GF-D8 (cell line): ENCODE results near the gene NKAPD1.
"Not testable (repeated sequence)": the region's sequence is repeated elsewhere in the genome, so short reads cannot be mapped to it uniquely, and the experiment has no call there.

Experiments
- DNase-seq: peaks from one replicate; lab custom pipeline; 2025; lab: John Stamatoyannopoulos, UW

The NKAPD1 gene

GRCh38 chr11:112086422-112087191 is 12.5 kb downstream of the NKAPD1 start, which contains the start of the genes SDHD and TIMM8B:
TSS of gene SDHD (plus strand) at chr11:112086873. CDS start at chr11:112086908, 35 bp downstream.
TSS of gene TIMM8B (minus strand) at chr11:112086756. CDS start at chr11:112086723, 33 bp downstream.
- DNase-seq, result peak; percentile 100

- no peak for DNase-seq
Measured at GRCh38 chr11:112087212-112087611, 13.1 kb downstream of the NKAPD1 start.

GRCh38 chr11:112095302-112095701 is 21.2 kb downstream of the NKAPD1 start:
- not testable (repeated sequence) for DNase-seq

GRCh38 chr11:112096194-112096593 is 22.1 kb downstream of the NKAPD1 start:
- no peak for DNase-seq

- DNase-seq, result no peak
Measured at GRCh38 chr11:112097734-112098528, 23.8 kb downstream of the NKAPD1 start.

DNA sequence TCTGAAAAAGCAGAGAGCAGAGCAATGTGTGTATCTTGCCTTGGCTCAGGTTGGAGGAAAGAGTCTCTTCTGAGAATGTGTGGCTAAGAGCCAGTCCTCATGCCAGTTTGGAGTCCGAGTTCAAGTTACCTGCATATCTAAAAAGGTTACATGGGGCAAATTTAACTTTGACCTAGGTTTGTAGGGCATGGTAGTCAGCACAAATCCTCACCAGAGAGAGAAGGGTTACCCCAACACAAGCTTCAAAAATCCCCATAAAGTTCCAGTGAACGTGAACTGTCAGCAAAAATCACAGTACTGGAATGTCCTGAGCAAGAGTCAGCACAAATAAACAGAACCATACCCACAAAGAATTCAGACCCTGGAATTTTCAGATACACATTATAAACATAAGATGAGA is 26.4 kb downstream of the NKAPD1 start:
- no peak for DNase-seq

DNA sequence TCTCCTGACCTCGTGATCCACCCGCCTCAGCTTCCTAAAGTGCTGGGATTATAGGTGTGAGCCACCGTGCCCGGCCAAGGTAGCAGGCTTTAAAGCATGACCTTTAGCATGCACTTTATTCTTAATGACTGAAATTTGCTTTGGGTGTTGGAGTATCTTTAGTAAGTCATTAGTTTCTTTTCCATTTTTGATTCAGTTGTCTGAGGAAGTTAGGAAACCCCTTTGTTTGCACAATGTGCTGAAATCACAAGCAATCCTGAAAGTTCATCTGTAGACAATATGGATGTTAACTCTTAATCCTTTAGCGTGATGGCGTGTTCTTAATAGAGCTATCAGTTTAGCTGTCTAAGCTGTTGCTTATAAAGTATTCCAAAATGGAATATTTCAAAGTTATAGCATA is 29.3 kb downstream of the NKAPD1 start:
- DNase-seq, result peak; percentile 46

GRCh38 chr11:112106070-112106469 is 32.0 kb downstream of the NKAPD1 start:
- DNase-seq, result no peak

DNA sequence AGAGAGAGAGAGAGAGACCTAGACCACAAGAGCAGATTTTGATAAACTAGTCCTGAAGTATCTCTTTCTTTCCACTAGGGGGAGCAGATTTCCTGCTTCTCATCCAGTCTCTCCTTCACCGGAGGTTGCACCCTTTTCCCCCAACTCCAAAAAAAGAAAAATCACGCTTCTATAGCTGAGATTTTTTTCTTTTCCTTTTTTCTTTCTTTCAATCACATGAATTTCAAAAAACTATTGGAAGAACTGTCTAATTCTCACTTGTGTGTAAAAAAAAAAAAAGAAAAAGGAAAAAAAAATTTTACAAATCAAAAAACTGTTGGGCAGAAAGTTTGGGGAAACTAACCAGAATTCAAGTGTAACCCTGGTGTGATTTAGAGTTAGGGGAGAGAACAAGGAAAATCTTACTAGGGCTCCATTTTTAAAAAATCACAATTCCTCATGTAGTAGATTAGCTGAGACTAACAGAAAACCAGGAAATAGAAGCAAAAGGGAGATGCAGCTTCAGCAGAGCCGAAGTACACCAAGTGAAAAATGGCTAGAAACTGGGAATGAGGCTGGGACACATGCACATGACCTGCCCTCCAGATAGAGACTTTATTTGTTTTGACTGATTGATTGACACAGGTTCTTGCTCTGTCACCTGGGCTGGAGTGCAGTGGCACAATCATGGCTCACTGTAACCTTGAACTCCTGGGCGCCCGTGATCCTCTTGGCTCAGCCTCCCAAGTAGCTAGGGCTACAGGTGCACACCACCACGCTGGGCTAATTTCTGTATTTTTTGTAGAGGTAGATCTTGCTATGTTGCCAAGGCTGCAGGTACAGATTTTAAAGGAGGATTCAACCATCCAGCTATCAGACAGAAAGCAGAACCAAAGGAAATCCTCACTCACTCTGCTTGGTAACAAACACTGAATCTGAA is 39.7 kb downstream of the NKAPD1 start:
- DNase-seq, result peak; percentile 91

DNA sequence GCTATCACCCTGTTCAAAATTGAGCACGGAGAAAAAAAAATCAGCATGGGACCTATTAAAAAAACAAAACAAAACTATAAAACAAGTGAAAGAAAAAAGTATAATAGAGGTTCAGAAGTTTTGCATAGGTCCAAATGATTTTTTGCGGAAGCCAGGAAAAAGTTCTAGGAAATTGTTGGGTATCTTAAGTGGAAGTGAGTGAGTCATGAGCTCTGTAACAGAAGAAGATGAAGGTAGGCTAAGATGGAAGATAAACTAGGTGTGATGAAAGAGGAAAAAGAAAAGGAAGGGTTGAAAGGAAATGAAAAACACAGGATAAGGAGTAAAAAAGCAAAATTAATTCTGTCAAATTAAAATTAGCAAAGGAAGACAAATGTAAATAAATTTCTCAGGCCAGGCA is 40.4 kb downstream of the NKAPD1 start:
- DNase-seq, result no peak

GRCh38 chr11:112115386-112115785 is 41.3 kb downstream of the NKAPD1 start:
- no peak for DNase-seq

- no peak for DNase-seq
Measured at GRCh38 chr11:112118176-112118575, 44.1 kb downstream of the NKAPD1 start.

- DNase-seq, result no peak
Measured at GRCh38 chr11:112121981-112122615, 48.0 kb downstream of the NKAPD1 start.

- DNase-seq, result no peak
Measured at GRCh38 chr11:112123129-112123528, 49.0 kb downstream of the NKAPD1 start.

DNA sequence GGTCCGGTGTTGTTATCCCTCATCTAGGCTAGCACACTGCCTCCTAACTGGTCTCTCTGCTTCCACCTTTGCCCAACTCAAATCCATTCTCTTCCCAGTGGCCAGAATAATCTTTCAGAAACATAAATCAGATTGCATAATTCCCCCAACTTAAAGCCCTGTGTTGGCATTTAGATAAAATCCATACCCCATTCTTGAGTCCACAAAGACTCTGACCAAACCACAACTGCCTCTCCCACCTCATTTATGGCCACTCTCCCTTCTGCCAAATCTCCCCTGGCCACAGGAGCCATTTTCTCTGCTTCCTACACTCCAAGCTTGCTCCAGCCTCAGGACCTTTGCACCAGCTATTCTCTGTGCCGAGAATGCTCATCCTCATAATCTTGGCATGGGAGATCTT is 53.0 kb downstream of the NKAPD1 start:
- no peak for DNase-seq

DNA sequence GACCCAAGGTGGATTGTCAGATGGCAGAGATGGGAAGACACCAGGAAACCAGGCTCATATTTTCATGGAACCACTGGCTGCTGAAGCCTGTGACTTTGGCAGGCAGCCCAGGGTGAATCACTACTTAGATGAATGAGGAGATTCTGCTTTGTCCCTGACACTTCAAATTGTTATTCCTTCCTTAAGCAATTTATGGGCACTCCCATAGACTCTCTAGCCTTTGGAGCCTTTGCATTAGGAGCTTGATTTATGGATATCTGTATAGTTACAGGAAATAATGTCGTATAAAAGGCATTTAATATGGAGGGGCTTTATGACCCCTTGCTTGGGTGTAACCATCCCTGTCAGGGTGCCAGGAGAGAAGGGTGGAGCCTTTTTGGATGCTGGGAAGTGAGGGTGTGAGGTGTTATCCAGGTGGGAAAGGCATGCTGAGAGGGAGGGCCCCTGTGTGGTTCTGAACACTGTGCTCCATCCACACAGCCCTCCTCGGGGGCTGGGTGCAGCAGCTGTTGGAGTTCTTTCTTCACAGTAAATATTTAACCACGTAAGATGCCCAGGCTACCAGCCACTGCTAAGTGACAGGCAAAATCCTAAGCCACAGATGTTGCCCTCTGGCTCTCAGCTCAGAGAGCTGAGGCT is 54.5 kb downstream of the NKAPD1 start:
- no peak for DNase-seq

GRCh38 chr11:112129656-112130055 is 55.6 kb downstream of the NKAPD1 start:
- peak; percentile 94 for DNase-seq

- DNase-seq, result no peak
Measured at GRCh38 chr11:112132737-112133136, 58.6 kb downstream of the NKAPD1 start.

DNA sequence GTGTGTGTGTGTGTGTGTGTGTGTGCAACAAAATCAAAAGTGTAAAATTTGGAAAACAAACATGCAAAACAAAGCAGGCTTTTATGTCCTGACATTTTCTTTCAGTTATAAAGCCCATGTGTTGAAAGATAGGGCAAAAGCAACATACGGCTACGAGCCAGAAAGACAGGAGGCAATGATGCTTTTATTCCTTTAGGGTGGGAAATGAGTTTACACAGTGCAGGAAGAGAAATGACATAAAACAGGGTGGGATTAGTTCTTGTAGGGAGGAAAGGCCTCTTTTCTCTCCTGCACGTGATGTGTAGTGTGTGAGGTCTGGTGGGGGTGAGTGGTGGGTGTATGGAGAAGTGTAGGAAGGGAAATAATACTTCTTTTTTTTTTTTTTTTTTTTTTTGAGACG is 60.4 kb downstream of the NKAPD1 start:
- no peak for DNase-seq
